Measurements from ENCODE around the gene SFXN3. TPM values are rescaled to one million over a fixed set of nuclear protein-coding genes. Genes with fewer than 3 reads are reported as not detected.

SFXN3 gene
- total RNA-seq, 1 experiment from 2014 or later: 76.9 TPM

DNA sequence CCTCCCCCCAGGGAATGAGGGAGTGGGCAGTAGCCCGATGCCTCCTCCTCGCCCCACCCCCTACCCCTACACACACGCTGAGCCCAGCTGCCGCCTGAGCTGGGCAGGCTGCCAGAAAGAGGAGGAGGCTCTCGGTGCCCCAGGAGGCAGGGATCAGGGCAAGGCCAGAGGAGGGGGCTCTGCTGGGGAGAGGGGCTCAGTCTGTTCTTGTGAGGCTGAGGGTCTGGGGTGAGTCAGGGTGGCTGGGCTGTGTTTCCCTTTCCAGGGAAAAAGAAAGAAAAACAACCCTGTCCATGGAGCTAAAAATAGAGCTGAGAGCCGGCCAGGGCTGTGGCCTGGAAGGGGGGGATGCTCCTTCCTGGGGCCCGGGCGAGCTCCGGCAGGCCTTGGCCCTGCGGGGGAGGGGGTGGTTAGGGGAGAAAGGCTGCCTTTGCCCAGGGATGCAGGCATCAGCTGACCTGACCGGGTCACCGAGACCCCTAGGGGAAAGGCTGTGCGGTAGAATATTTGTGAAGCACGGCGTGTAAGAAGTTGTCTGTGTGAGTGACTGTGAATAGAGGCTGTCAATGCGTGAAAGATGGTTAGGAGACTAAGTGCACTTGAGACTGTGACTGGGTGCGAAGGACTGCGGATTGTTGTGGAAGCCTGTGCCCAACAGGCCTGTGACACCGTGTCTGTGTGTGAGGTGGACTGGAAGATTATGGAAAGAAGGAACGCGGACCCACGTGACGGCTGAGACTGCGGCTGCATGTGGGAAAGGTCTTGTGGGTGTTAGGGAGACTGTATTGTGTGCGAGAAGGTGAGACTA, 32.6 kb upstream of the SFXN3 start:
- in situ Hi-C loops (cut with HindIII; ENCODE audit: low pct_unique_long_range_greater_than_20kb, low sequenced_read_pairs): no loop called here
- peak; percentile 82 for DNase-seq (ENCODE audit: low read depth, low spot score)

DNA sequence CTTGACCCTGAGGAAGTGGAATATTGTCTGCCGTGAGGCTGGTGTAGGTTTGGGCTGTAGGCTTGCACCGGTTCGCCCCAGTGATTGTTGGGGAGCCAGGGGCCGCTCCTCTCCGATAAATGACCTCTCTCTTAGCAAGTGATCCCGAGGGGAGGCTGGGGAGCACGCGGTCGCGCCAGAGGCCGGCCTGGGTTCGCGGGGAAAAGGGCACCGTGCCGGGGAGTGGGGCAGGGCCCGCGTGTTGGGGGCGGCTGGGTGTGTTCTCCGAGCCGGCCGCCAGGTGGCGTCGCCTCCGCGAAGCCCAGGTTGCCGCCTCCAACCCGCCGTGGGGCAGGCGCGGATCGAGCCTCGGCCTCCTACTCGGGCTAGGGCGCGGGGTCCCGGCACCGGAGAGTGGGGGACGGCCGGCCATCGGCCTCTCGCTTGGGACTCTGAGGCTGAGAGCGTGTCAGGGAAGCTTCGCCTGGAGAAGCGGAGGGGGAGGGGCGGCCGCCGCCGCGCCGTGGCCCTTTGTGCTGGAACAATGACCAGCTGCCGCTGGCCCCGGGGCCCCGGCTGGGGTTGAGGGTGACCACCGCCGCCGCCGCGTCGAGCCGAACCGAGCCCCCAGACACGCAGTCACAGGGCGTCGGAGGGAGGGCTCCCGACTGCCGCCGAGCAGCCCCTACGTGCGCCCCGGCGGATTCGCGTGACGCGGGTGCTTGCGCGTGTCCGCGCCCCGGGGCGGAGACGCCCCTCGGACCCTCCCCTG, 31.9 kb upstream of the SFXN3 start:
- peak; percentile 56 for DNase-seq (ENCODE audit: low read depth, low spot score)
- in situ Hi-C loops (cut with HindIII; ENCODE audit: low pct_unique_long_range_greater_than_20kb, low sequenced_read_pairs): no loop called here

- in situ Hi-C loops (cut with HindIII; ENCODE audit: low pct_unique_long_range_greater_than_20kb, low sequenced_read_pairs): no loop called here
- DNase-seq (ENCODE audit: low read depth, low spot score): no peak
Observed at GRCh38 chr10:100999742-101000126, 31.3 kb upstream of the SFXN3 start, which contains the start of gene LZTS2. LZTS2 (plus strand) TSS chr10:100999808; CDS start chr10:101002539, 2,731 bp downstream.

DNA sequence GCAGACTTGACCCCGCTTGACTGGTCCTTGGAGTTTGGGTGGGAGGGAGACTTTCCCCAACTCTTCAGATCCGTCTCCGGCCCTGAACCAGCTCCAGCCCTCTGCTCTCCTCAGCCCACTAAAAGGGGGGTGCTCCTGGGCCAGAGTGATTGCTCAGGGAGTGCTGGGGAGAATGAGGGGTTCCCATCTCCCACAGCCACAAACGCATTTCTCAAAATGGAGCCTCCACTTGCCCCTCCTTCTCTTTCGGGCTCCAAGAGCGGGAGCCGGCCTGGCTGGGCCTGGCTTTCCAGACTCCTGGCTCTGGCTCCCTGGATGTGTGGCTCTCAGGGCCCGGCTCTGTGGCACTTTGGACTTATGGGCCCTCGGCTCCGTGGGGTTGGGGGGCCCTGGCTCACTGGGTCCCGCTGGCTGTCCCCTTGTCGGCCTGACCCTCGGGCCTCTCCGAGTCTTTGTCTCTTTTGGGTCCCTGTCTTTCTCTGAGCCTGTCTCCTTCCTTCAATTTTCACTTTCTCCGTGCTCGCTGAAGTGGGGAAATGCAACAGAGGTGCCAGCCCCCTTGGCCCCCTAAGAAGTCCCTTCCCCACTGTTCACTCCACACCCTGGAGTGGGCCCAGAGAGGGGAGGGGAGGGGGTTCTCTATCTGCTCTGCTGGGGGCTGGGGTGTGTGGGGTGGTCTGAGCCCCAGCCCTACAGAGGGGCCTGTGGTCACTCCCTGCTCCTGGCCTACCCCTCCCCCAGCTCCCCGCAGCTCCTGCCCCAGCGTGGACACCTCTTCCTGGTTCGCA, 30.7 kb upstream of the SFXN3 start:
- in situ Hi-C loops (cut with HindIII; ENCODE audit: low pct_unique_long_range_greater_than_20kb, low sequenced_read_pairs): no loop called here
- DNase-seq (ENCODE audit: low read depth, low spot score): no peak

DNA sequence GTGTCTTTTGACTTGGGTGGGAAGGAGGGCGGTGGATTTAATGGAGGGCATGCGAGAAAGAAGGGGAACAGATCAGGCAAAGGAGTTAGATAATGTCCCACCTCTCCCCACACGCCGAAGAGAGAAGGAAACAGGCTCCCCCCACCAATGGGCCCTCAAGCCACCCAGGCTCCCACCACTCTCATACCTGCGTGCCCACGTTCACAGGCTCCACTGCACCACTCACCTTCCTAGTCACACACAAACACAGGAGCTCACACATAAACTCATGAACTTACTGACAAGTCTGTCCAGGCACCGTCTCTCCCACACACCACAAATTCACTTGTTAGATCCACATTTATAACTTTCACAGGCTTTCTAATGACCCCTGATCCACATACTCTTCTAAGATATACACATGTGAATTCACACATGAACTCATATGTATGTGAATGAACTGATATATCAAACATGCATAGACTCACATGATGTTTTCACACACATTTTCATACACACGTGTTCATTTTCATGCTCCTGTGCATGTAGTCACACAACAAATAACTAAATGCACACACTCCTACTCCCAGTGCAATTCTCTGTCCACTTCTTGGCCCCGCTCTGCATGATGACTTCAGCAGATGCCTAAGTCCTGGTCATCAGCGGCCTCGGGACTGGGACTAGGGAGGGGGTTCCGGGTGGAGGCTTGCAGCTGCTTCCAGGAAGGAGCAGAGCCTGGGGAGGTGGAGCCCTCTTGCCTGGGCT, 29.9 kb upstream of the SFXN3 start:
- no peak for DNase-seq (ENCODE audit: low read depth, low spot score)

DNA sequence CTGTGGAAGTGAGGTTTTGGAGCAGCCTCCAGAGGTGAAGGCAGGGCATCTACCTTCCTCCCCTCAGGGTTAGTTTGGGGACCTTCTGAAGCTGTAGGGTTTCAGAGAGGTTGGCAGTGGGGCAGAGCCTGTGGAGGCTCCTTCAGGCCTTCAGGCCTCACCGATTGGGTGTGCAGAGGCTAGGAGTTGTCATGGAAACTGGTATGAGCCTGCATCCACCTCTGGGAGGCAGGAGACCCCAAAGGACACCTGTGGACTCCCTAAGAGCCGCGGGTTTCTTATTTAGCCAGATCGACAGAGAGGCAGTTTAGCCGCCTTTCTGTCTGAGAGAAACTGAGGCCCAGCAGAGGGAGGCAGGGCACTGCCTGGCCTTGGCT, 29.4 kb upstream of the SFXN3 start:
- in situ Hi-C loops (cut with HindIII; ENCODE audit: low pct_unique_long_range_greater_than_20kb, low sequenced_read_pairs): no loop called here
- no peak for DNase-seq (ENCODE audit: low read depth, low spot score)

More for the DNA sequence above, 29.9 kb upstream of the SFXN3 start:
- in situ Hi-C loops (cut with HindIII; ENCODE audit: low pct_unique_long_range_greater_than_20kb, low sequenced_read_pairs): no loop called here

DNA sequence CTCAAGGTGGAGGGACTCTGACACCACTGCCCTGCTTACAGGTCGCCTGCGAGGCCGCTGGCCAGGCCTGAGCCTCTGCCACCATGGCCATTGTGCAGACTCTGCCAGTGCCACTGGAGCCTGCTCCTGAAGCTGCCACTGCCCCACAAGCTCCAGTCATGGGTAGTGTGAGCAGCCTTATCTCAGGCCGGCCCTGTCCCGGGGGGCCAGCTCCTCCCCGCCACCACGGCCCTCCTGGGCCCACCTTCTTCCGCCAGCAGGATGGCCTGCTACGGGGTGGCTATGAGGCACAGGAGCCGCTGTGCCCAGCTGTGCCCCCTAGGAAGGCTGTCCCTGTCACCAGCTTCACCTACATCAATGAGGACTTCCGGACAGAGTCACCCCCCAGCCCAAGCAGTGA, 28.6 kb upstream of the SFXN3 start:
- in situ Hi-C loops (cut with HindIII; ENCODE audit: low pct_unique_long_range_greater_than_20kb, low sequenced_read_pairs): no loop called here
- DNase-seq (ENCODE audit: low read depth, low spot score): no peak

DNA sequence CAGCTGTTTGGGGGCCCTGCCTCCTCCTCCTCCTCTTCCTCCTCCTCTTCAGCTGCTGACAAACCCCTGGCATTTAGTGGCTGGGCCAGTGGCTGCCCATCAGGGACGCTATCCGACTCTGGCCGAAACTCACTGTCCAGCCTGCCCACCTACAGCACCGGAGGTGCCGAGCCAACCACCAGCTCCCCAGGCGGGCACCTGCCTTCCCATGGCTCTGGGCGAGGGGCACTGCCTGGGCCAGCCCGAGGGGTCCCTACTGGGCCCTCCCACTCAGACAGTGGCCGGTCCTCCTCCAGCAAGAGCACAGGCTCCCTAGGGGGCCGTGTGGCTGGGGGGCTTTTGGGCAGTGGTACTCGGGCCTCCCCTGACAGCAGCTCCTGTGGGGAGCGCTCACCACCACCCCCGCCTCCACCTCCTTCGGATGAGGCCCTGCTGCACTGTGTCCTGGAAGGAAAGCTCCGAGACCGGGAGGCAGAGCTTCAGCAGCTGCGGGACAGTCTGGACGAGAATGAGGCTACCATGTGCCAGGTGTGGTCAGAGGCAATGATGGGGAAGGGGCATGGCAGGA, 27.3 kb upstream of the SFXN3 start:
- no peak for DNase-seq (ENCODE audit: low read depth, low spot score)

DNA sequence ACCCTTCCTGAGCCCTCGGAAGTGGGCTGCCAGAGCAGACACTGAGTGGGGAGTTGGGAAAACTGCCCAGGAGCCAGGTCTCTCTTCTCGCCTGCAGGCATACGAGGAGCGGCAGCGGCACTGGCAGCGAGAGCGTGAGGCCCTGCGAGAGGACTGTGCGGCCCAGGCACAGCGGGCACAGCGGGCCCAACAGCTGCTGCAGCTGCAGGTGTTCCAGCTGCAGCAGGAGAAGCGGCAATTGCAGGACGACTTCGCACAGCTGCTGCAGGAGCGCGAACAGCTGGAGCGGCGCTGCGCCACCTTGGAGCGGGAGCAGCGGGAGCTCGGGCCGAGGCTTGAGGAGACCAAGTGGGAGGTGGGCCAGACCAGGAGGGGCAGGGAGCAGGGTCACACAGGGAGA, 25.7 kb upstream of the SFXN3 start:
- in situ Hi-C loops (cut with HindIII; ENCODE audit: low pct_unique_long_range_greater_than_20kb, low sequenced_read_pairs): no loop called here
- DNase-seq (ENCODE audit: low read depth, low spot score): no peak

More for the DNA sequence above, 27.3 kb upstream of the SFXN3 start:
- in situ Hi-C loops (cut with HindIII; ENCODE audit: low pct_unique_long_range_greater_than_20kb, low sequenced_read_pairs): no loop called here

- DNase-seq (ENCODE audit: low read depth, low spot score): no peak
- in situ Hi-C loops (cut with HindIII; ENCODE audit: low pct_unique_long_range_greater_than_20kb, low sequenced_read_pairs): no loop called here
Observed at GRCh38 chr10:101005869-101006567, 25.0 kb upstream of the SFXN3 start.

GRCh38 chr10:101006593-101007098, 24.4 kb upstream of the SFXN3 start:
- DNase-seq (ENCODE audit: low read depth, low spot score): no peak
- in situ Hi-C loops (cut with HindIII; ENCODE audit: low pct_unique_long_range_greater_than_20kb, low sequenced_read_pairs): no loop called here

GRCh38 chr10:101007099-101007711, 23.8 kb upstream of the SFXN3 start:
- no peak for DNase-seq (ENCODE audit: low read depth, low spot score)
- in situ Hi-C loops (cut with HindIII; ENCODE audit: low pct_unique_long_range_greater_than_20kb, low sequenced_read_pairs): no loop called here

DNA sequence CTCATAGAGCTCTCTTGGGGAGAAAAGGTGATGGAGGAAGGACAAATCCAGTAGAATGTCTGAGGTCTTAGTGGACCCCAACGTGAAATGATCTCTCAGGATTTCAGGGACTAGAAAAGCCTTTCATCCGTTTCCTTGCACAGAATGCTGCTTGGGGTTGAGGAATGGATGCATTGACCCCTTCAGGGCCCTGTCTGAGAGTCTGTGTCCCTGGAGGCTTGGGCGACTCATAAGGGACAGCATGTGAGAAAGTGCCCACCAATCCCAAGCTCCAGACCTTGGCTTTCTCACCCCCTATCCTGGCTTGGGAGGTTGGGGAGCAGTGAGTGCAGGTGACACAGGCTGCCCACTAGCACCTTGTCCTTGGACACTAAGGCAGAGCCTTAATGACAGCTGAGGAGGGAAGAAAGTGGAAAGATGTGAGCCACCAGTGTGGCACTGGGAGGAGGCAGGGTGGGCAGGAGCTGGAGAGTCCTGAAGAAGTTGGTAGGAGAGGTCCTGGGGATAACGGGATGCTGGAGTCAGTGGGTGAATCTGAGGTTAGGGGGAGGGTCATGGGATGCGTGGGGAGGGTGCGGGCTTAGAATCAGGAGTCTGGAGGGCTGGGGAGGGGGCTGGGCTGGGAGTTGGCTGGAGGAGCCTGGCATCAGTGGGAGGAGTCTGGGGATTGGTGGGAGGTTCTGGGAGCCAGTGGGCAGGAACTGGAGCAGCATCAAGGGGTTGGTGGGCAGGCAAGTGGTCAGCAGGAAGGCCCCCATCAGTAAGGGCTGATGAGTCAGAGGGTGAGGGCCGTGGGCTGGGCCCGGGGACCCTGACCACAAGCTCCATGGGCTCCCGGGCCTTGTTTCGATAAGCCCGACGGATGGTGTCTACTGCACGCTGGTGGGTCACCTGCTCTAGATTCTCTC, 22.9 kb upstream of the SFXN3 start:
- in situ Hi-C loops (cut with HindIII; ENCODE audit: low pct_unique_long_range_greater_than_20kb, low sequenced_read_pairs): no loop called here
- DNase-seq (ENCODE audit: low read depth, low spot score): no peak

DNA sequence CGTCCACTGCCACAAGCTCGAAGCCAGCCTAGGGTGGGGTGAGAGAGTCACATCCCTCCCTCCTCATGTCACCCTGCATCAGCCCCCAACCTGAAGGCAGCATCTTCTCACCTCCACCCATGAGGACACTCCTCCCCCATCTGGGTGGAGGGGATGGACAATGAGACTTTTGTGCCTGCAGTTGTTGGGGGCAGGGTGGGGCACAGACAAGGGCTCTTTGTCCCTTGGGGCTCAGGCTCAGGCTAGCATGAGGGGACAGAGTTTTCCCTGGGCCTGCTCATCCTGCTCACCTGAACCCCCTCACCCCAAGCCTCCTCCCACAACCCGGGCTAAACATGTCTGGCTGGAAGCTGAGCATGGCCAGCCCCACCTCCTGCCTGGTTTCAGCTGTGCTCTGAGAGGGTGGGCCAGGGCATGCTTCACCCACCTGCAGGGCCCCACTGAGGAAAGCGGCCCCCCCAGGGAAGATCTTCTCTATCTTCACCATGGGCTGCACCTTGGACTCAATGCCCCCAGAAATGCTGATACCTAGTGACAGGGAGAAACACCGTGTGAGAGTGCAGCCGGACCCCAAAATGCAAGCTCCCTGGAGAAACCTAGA, 22.1 kb upstream of the SFXN3 start:
- peak; percentile 75 for DNase-seq (ENCODE audit: low read depth, low spot score)
- in situ Hi-C loops (cut with HindIII; ENCODE audit: low pct_unique_long_range_greater_than_20kb, low sequenced_read_pairs): no loop called here

DNA sequence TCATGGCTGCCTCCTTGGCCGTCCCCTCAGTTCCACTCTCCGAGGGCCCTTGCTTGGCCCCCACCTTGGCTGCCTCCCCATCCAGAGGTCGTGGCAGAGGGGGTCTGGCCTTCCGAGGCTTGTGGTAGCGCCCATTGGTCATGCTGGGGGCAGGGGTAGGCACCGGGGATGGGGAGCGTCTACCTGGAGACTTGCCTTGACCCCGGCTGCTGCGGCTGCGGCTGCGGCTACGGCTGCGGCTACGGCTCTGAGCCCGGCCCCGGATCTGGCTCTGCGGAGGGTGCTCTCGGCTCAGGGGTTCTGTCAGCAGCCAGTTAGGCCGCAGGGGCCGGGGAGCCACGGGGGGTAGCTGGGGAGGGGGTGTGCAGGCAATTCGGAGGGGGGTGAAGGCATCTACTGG, 20.7 kb upstream of the SFXN3 start:
- in situ Hi-C loops (cut with HindIII; ENCODE audit: low pct_unique_long_range_greater_than_20kb, low sequenced_read_pairs): no loop called here
- no peak for DNase-seq (ENCODE audit: low read depth, low spot score)

Measured in SK-MEL-5 (cell line).